DOHH2 (cell line): Measurements from ENCODE around the gene ABCB8.
A peak's percentile ranks its signal among the peaks of the same experiment; 100 is the strongest.

Source experiments
- H3F3A ChIP-seq: fragments of 200-600 bp; sonication (generic), shearing (Covaris generic); 2 replicates; pipeline ENCODE4 v1.6.0; 2016; ENCODE audit warnings: antibody characterized with exemption, mild to moderate bottlenecking; ENCODE audit not compliant: control insufficient read depth, insufficient read depth
- H3K27ac ChIP-seq: fragments of 200-600 bp; sonication (generic); 2 replicates; pipeline ENCODE4 v1.5.1; 2014; ENCODE audit warnings: low read depth, mild to moderate bottlenecking, low read length, moderate library complexity
- H3K27me3 ChIP-seq: fragments of 200-600 bp; sonication (generic); 2 replicates; pipeline ENCODE4 v1.6.1; 2014; ENCODE audit warnings: mild to moderate bottlenecking, low read length, mixed read lengths; ENCODE audit not compliant: control insufficient read depth
- H3K36me3 ChIP-seq: fragments of 200-600 bp; sonication (generic); 2 replicates; pipeline ENCODE4 v1.6.1; 2014; ENCODE audit warnings: mild to moderate bottlenecking, low read length, moderate library complexity, mixed read lengths; ENCODE audit not compliant: control insufficient read depth
- H3K4me1 ChIP-seq: fragments of 200-600 bp; sonication (generic); 2 replicates; pipeline ENCODE4 v1.6.1; 2014; ENCODE audit warnings: mild to moderate bottlenecking, low read length, mixed read lengths; ENCODE audit not compliant: control insufficient read depth
- H3K4me2 ChIP-seq: fragments of 200-600 bp; sonication (generic); 2 replicates; pipeline ENCODE4 v1.6.0; 2014; ENCODE audit warnings: mild to moderate bottlenecking, low read length, moderate library complexity
- H3K4me3 ChIP-seq: fragments of 200-600 bp; sonication (generic); 2 replicates; pipeline ENCODE4 v1.5.1; 2014; ENCODE audit warnings: mild to moderate bottlenecking, low read length, mixed read lengths
- H3K79me2 ChIP-seq: fragments of 200-600 bp; sonication (generic); 2 replicates; pipeline ENCODE4 v1.6.1; 2014; ENCODE audit warnings: mild to moderate bottlenecking, low read length, mixed read lengths; ENCODE audit not compliant: control insufficient read depth
- H3K9me2 ChIP-seq: fragments of 200-600 bp; sonication (generic); replicated peaks from 2 replicates; pipeline ENCODE4 v1.6.1; 2014; ENCODE audit warnings: mild to moderate bottlenecking, low read length, mixed read lengths; ENCODE audit not compliant: control insufficient read depth
- H3K9me3 ChIP-seq: fragments of 200-600 bp; sonication (generic); 2 replicates; pipeline ENCODE4 v1.6.1; 2014; ENCODE audit warnings: antibody characterized with exemption, low read length, mixed read lengths; ENCODE audit not compliant: control insufficient read depth, insufficient read depth
- H4K20me1 ChIP-seq: fragments of 200-600 bp; sonication (generic); 2 replicates; pipeline ENCODE4 v1.6.0; 2014; ENCODE audit warnings: low read depth, mild to moderate bottlenecking, antibody characterized with exemption, low read length, moderate library complexity; ENCODE audit not compliant: control insufficient read depth, insufficient read depth
- CTCF ChIP-seq: fragments of 200-600 bp; sonication (generic); IDR thresholded peaks from one replicate; pipeline ENCODE4 v1.5.1; 2014; ENCODE audit warnings: antibody characterized with exemption, mild to moderate bottlenecking, low read depth, low read length; ENCODE audit not compliant: poor library complexity, severe bottlenecking
- EZH2phosphoT487 ChIP-seq: fragments of 200-600 bp; sonication (generic); IDR thresholded peaks from 2 replicates; pipeline ENCODE4 v1.6.1; 2017; ENCODE audit warnings: borderline replicate concordance, mild to moderate bottlenecking, antibody characterized with exemption, low read length, moderate library complexity, mixed read lengths

Gene ABCB8

GRCh38 chr7:151013733-151014497 is 14.3 kb upstream of the ABCB8 start:
- H3F3A ChIP-seq: peaks cover 6% of the 10 kb centered on the region; the same call in 1 of the 2 replicates
- H3K9me2 ChIP-seq: no peaks in the 10 kb centered on the region
- peaks cover 49% of the 10 kb centered on the region for H3K4me1 ChIP-seq
- TF ChIP-seq CTCF (no peak), EZH2phosphoT487 (no peak)
- H3K27ac ChIP-seq: no peak overlapping the region
- H3K4me2 ChIP-seq: peak overlapping the region; percentile 90
- no peaks in the 10 kb centered on the region for H3K79me2 ChIP-seq
- no peaks in the 10 kb centered on the region for H3K9me3 ChIP-seq
- peak overlapping the region; percentile 76 for H3K4me3 ChIP-seq
- no peaks in the 10 kb centered on the region for H4K20me1 ChIP-seq
- no peaks in the 10 kb centered on the region for H3K36me3 ChIP-seq
- no peaks in the 10 kb centered on the region for H3K27me3 ChIP-seq

- Histone ChIP-seq H3K27me3 (peaks cover 7% of the 10 kb centered on the region), H3K4me2 (peak overlapping the region; percentile 90)
- TF ChIP-seq CTCF (no peak), EZH2phosphoT487 (no peak)
These were observed 13.3 kb upstream of the ABCB8 start for GRCh38 chr7:151014950-151015349.

GRCh38 chr7:151015967-151016366 is 12.3 kb upstream of the ABCB8 start:
- H3K4me2 ChIP-seq: no peak overlapping the region
- no peak overlapping the region for H3K27ac ChIP-seq
- TF ChIP-seq CTCF (no peak), EZH2phosphoT487 (no peak)
- H3K4me3 ChIP-seq: no peak overlapping the region
- no peaks in the 10 kb centered on the region for H3K79me2 ChIP-seq
- H3K27me3 ChIP-seq: peaks cover 17% of the 10 kb centered on the region
- H3K9me3 ChIP-seq: no peaks in the 10 kb centered on the region
- H3K4me1 ChIP-seq: peaks cover 43% of the 10 kb centered on the region
- H3K9me2 ChIP-seq: no peaks in the 10 kb centered on the region
- peaks cover 6% of the 10 kb centered on the region; the same call in 1 of the 2 replicates for H3F3A ChIP-seq
- no peaks in the 10 kb centered on the region for H3K36me3 ChIP-seq
- H4K20me1 ChIP-seq: no peaks in the 10 kb centered on the region

More at GRCh38 chr7:151014950-151015349, 13.3 kb upstream of the ABCB8 start:
- peaks cover 6% of the 10 kb centered on the region; the same call in 1 of the 2 replicates for H3F3A ChIP-seq
- H3K79me2 ChIP-seq: no peaks in the 10 kb centered on the region
- peaks cover 43% of the 10 kb centered on the region for H3K4me1 ChIP-seq
- H4K20me1 ChIP-seq: no peaks in the 10 kb centered on the region
- H3K9me2 ChIP-seq: no peaks in the 10 kb centered on the region
- no peaks in the 10 kb centered on the region for H3K36me3 ChIP-seq
- no peaks in the 10 kb centered on the region for H3K9me3 ChIP-seq
- no peak overlapping the region for H3K27ac ChIP-seq
- no peak overlapping the region for H3K4me3 ChIP-seq
